B cell (primary cell): ENCODE measurements around the gene SDCCAG8. TPM values are rescaled to one million over a fixed set of nuclear protein-coding genes. Genes with fewer than 3 reads are reported as not detected.

Source experiments
- ATAC-seq: fragments of 200-7000 bp; cut with Tn5 transposase; one replicate; pipeline ENCODE4 v1.10.0; 2021; ENCODE audit warnings: low read depth, mild to moderate bottlenecking, moderate number of reproducible peaks, moderate library complexity
- CTCF ChIA-PET: fragments of 350-600 bp; sonication (Branson Sonifier 250); formaldehyde crosslinking; loops from one replicate; lab custom pipeline; 2021; ENCODE audit warnings: antibody characterized with exemption, inconsistent platforms; lab: Charles Lee
- POLR2A ChIA-PET: fragments of 350-600 bp; sonication (Branson Sonifier 250); formaldehyde crosslinking; loops from one replicate; lab custom pipeline; 2021; ENCODE audit warnings: antibody characterized with exemption; lab: Charles Lee
- DNase-seq: peaks from one replicate; pipeline ENCODE4 v3.0.0; 2013
- H2AFZ ChIP-seq: 2 replicates; pipeline ENCODE4 v1.6.1; 2012; ENCODE audit warnings: mild to moderate bottlenecking, low read depth, low read length; ENCODE audit not compliant: insufficient read depth, poor library complexity, severe bottlenecking
- H3K27ac ChIP-seq, 2 donors: 1 replicate in 1 of 2; 2 replicates in 1 of 2; pipeline ENCODE4 v1.5.1; 2012 to 2013; ENCODE audit warnings: low read length in 2 of 2, mild to moderate bottlenecking in 2 of 2, moderate library complexity in 1 of 2
- H3K27me3 ChIP-seq, 4 experiments: fragments of 200-600 bp in 1 of 4; sonication (generic) in 1 of 4; replicated peaks in 1 of 4; 1 replicate in 2 of 4; 2 replicates in 2 of 4; pipeline versions ENCODE4 v1.6.1 to v1.7.0; 2013 to 2016; ENCODE audit warnings: low read length in 3 of 4, mild to moderate bottlenecking in 2 of 4, mixed read lengths in 1 of 4, moderate library complexity in 1 of 4; ENCODE audit not compliant: insufficient read depth in 4 of 4, control insufficient read depth in 3 of 4; ENCODE audit errors: control extremely low read depth in 1 of 4
- H3K36me3 ChIP-seq, 2 experiments: replicated peaks in 1 of 2; 1 replicate in 1 of 2; 2 replicates in 1 of 2; pipeline versions ENCODE4 v1.6.1 to v1.7.1; 2013; ENCODE audit warnings: low read length in 1 of 2; ENCODE audit not compliant: insufficient read depth in 2 of 2, control insufficient read depth in 1 of 2; ENCODE audit errors: control extremely low read depth in 1 of 2, extremely low read depth in 1 of 2
- H3K4me1 ChIP-seq, 2 donors: fragments of 200-600 bp in 1 of 2; sonication (generic) in 1 of 2; 1 replicate in 1 of 2; 2 replicates in 1 of 2; pipeline versions ENCODE4 v1.5.1 to v1.6.1; 2013 to 2017; ENCODE audit warnings: low read length in 2 of 2; ENCODE audit not compliant: control insufficient read depth in 2 of 2, insufficient read depth in 2 of 2
- H3K4me2 ChIP-seq: replicated peaks from 2 replicates; pipeline ENCODE3; 2012; ENCODE audit warnings: mild to moderate bottlenecking, low read depth, low read length; ENCODE audit not compliant: poor library complexity, severe bottlenecking
- H3K4me3 ChIP-seq, 5 experiments: fragments of 200-600 bp in 1 of 5; sonication (generic) in 1 of 5; 1 replicate in 3 of 5; 2 replicates in 2 of 5; pipeline versions ENCODE4 v1.5.1 to v1.7.0; 2011 to 2016; ENCODE audit warnings: low read length in 4 of 5, mild to moderate bottlenecking in 4 of 5, low read depth in 2 of 5, control low read depth in 1 of 5, moderate library complexity in 1 of 5; ENCODE audit not compliant: insufficient read depth in 1 of 5; ENCODE audit errors: control extremely low read depth in 1 of 5, extremely low read depth in 1 of 5
- H3K79me2 ChIP-seq: fragments of 200-600 bp; sonication (generic); one replicate; pipeline ENCODE4 v1.6.0; 2016; ENCODE audit warnings: low read length; ENCODE audit not compliant: control insufficient read depth, insufficient read depth
- H3K9ac ChIP-seq: fragments of 200-600 bp; sonication (generic); 2 replicates; pipeline ENCODE4 v1.6.1; 2017; ENCODE audit warnings: mild to moderate bottlenecking, low read length, moderate library complexity
- H3K9me3 ChIP-seq, 3 donors: one replicate each; pipeline versions ENCODE4 v1.6.1 to v1.7.1; 2013; ENCODE audit warnings: low read length in 2 of 3; ENCODE audit not compliant: control insufficient read depth in 2 of 3, insufficient read depth in 1 of 3; ENCODE audit errors: control extremely low read depth in 1 of 3
- H4K20me1 ChIP-seq: 2 replicates; pipeline ENCODE4 v1.6.0; 2012; ENCODE audit warnings: mild to moderate bottlenecking, low read length; ENCODE audit not compliant: insufficient read depth, control insufficient read depth, poor library complexity, severe bottlenecking
- H3K27ac Mint-ChIP-seq: one replicate; pipeline ENCODE4 v1.8.0; 2021; ENCODE audit warnings: mixed read lengths
- H3K27me3 Mint-ChIP-seq: one replicate; pipeline ENCODE4 v1.8.0; 2021; ENCODE audit warnings: mixed read lengths
- H3K4me1 Mint-ChIP-seq: one replicate; pipeline ENCODE4 v1.8.0; 2021; ENCODE audit warnings: mixed read lengths
- H3K4me3 Mint-ChIP-seq: one replicate; pipeline ENCODE4 v1.8.0; 2021; ENCODE audit warnings: mixed read lengths
- H3K9me3 Mint-ChIP-seq: one replicate; pipeline ENCODE4 v1.8.0; 2022; ENCODE audit warnings: mixed read lengths; ENCODE audit not compliant: insufficient read depth
- CTCF ChIP-seq: fragments of 200-600 bp; IDR thresholded peaks from one replicate; pipeline ENCODE4 v1.8.0; 2022; ENCODE audit warnings: antibody characterized with exemption, mild to moderate bottlenecking
- EZH2 ChIP-seq: IDR thresholded peaks from 2 replicates; pipeline ENCODE4 v1.6.1; 2012; ENCODE audit warnings: borderline replicate concordance, low read depth, mild to moderate bottlenecking, moderate library complexity, low read length; ENCODE audit not compliant: insufficient read depth, poor library complexity, severe bottlenecking
- WGBS: methylation state at CpG from one replicate; pipeline ENCODE4 v1.1.5; 2013; ENCODE audit warnings: missing lambda C conversion rate; ENCODE audit not compliant: insufficient coverage; 5-methylcytosine and 5-hydroxymethylcytosine counted together
- intact Hi-C: fragments of 100-400 bp; cut with micrococcal nuclease; formaldehyde crosslinking; loops from one replicate; pipeline ENCODE4 v1.10.0; 2022
- polyA plus RNA-seq: library from polyadenylated mRNA; depleted of rRNA; stranded (reverse); fragments of >200 nt; gene quantifications from 2 replicates; pipeline ENCODE4 v1.2.3, GENCODE V29; 2012
- total RNA-seq, 2 donors: library from RNA; stranded (reverse); fragments of 120-200 nt in 1 of 2; gene quantifications; 1 replicate in 1 of 2; 2 replicates in 1 of 2; pipeline versions ENCODE4 v1.2.3 to v1.2.4, GENCODE V29; 2013 to 2022

The SDCCAG8 gene
- total and polyA plus RNA-seq, 2 donors (not counting 1 experiment from before 2014, with no cell fraction given), result 37.1 to 60.7 TPM

- peaks cover 6 to 7% of the 10 kb centered on the region in 2 experiments for H3K36me3 ChIP-seq
- no peak overlapping the region for H3K4me3 ChIP-seq
- Mint-ChIP-seq H3K4me1 (no peaks in the 10 kb centered on the region), H3K27ac (no peak overlapping the region), H3K27me3 (no peaks in the 10 kb centered on the region), H3K9me3 (no peaks in the 10 kb centered on the region), H3K4me3 (no peak overlapping the region)
- WGBS, result no CpG with 5 or more reads among the region's 1 CpG
- intact Hi-C loops, result no loop called here
- H4K20me1 ChIP-seq, result no peaks in the 10 kb centered on the region
- no peak overlapping the region for H3K4me2 ChIP-seq
- H3K9me3 ChIP-seq, result peaks cover 0 to 5% (median 1%) of the 10 kb centered on the region in 3 donors
- no peaks in the 10 kb centered on the region for H3K79me2 ChIP-seq
- no peaks in the 10 kb centered on the region for H3K4me1 ChIP-seq
- no peak for DNase-seq
- no peak overlapping the region for H2AFZ ChIP-seq
- no peak for ATAC-seq
- ChIA-PET POLR2A (no interaction called here), CTCF (no interaction called here)
- no peak for TF ChIP-seq CTCF
- TF ChIP-seq EZH2, result no peak
- no peak overlapping the region for H3K27ac ChIP-seq
- H3K9ac ChIP-seq, result no peak overlapping the region
- no peaks in the 10 kb centered on the region for H3K27me3 ChIP-seq
Measured at GRCh38 chr1:243379208-243379607, 123.4 kb downstream of the SDCCAG8 start.

GRCh38 chr1:243379706-243380105 lies 123.9 kb downstream of the SDCCAG8 start:
- CTCF ChIA-PET, result no interaction called here
- ATAC-seq (no peak), DNase-seq (no peak)
- no peaks in the 10 kb centered on the region for H3K9me3 ChIP-seq
- Mint-ChIP-seq H3K9me3 (no peaks in the 10 kb centered on the region), H3K27ac (no peak overlapping the region), H3K27me3 (no peaks in the 10 kb centered on the region), H3K4me1 (no peaks in the 10 kb centered on the region), H3K4me3 (no peak overlapping the region)
- H3K4me2 ChIP-seq, result no peak overlapping the region
- no peak overlapping the region for H3K27ac ChIP-seq
- H3K9ac ChIP-seq, result no peak overlapping the region
- H3K4me1 ChIP-seq, result no peaks in the 10 kb centered on the region
- no CpG with 5 or more reads among the region's 2 CpGs for WGBS
- TF ChIP-seq CTCF, result no peak
- TF ChIP-seq EZH2, result no peak
- POLR2A ChIA-PET, result no interaction called here
- peaks cover 6% of the 10 kb centered on the region in 2 experiments for H3K36me3 ChIP-seq
- no peaks in the 10 kb centered on the region for H3K79me2 ChIP-seq
- H3K4me3 ChIP-seq, result no peak overlapping the region
- H2AFZ ChIP-seq, result no peak overlapping the region
- no peaks in the 10 kb centered on the region for H3K27me3 ChIP-seq
- intact Hi-C loops, result no loop called here
- no peaks in the 10 kb centered on the region for H4K20me1 ChIP-seq
